HepG2 (cell line): ENCODE results near the gene CEACAM3. TPM values are rescaled to one million over a fixed set of nuclear protein-coding genes. Genes with fewer than 3 reads are reported as not detected.
A peak's percentile ranks its signal among the peaks of the same experiment; 100 is the strongest.

ENCODE experiments used
- ATAC-seq: fragments of 200-7000 bp; cut with Tn5 transposase; 3 replicates; pipeline ENCODE4 v1.9.1; 2020; ENCODE audit warnings: mild to moderate bottlenecking, moderate library complexity
- BruUV-seq: library from RNA; stranded (reverse); fragments of 400-500 nt; replicated peaks from 2 replicates; lab custom pipeline; 2021; lab: Mats Ljungman, UMichigan
- CTCF ChIA-PET: fragments of 300-600 bp; formaldehyde crosslinking; extraction: SDS; loops from one replicate; lab custom pipeline; 2021; ENCODE audit warnings: low total read pairs, inconsistent platforms, low intra/inter-chr PET ratio; lab: Yijun Ruan, JAX
- POLR2A ChIA-PET: fragments of 350-600 bp; sonication (Branson Sonifier 250); formaldehyde crosslinking; loops from one replicate; lab custom pipeline; 2020; ENCODE audit warnings: antibody characterized with exemption, inconsistent platforms; lab: Yijun Ruan, JAX
- DNase-seq: peaks from one replicate; pipeline ENCODE4 v3.0.0-alpha.2; 2015; ENCODE audit warnings: low spot score
- FAIRE-seq: peaks from 3 replicates; lab custom pipeline; 2011; peaks lifted over from hg19 to GRCh38; lab: Jason Lieb, UNC
- H2AFZ ChIP-seq: one replicate; pipeline ENCODE4 v1.6.1; 2011; ENCODE audit warnings: low read length, inconsistent platforms
- H3K27ac ChIP-seq: fragments of 300-600 bp; 3 replicates; pipeline ENCODE4 v1.8.0; 2011; ENCODE audit warnings: mixed run types, mild to moderate bottlenecking, mixed read lengths, low read length, inconsistent platforms; ENCODE audit not compliant: insufficient read depth; ENCODE audit errors: extremely low read length
- H3K27me3 ChIP-seq, 2 experiments: fragments of 200-600 bp in 1 of 2; 2 replicates in 1 of 2; 3 replicates in 1 of 2; pipeline versions ENCODE4 v1.6.0 to v1.8.0; 2011; ENCODE audit warnings: low read length in 2 of 2, mild to moderate bottlenecking in 2 of 2, moderate library complexity in 2 of 2, inconsistent platforms in 1 of 2; ENCODE audit not compliant: insufficient read depth in 2 of 2, control insufficient read depth in 1 of 2
- H3K36me3 ChIP-seq, 2 experiments: fragments of 200-600 bp in 1 of 2; replicated peaks in 1 of 2; 2 replicates in 1 of 2; 3 replicates in 1 of 2; pipeline versions ENCODE4 v1.5.1 to v1.8.0; 2011; ENCODE audit warnings: low read length in 2 of 2, inconsistent platforms in 1 of 2; ENCODE audit not compliant: insufficient read depth in 2 of 2, control insufficient read depth in 1 of 2
- H3K4me1 ChIP-seq: 2 replicates; pipeline ENCODE4 v1.5.1; 2012; ENCODE audit warnings: low read length, inconsistent platforms; ENCODE audit not compliant: insufficient read depth
- H3K4me2 ChIP-seq: 2 replicates; pipeline ENCODE4 v1.6.0; 2011; ENCODE audit warnings: low read depth, low read length, inconsistent platforms
- H3K4me3 ChIP-seq, 3 experiments: fragments of 200-600 bp in 1 of 3; sonication (generic), shearing (Covaris generic) in 1 of 3; replicated peaks in 1 of 3; 2 replicates each; pipeline ENCODE4 v1.5.1; 2011 to 2016; ENCODE audit warnings: low read length in 3 of 3, inconsistent platforms in 2 of 3, low read depth in 2 of 3, mild to moderate bottlenecking in 2 of 3, control low read depth in 1 of 3, mixed read lengths in 1 of 3; ENCODE audit not compliant: insufficient read depth in 1 of 3
- H3K79me2 ChIP-seq: one replicate; pipeline ENCODE4 v1.6.1; 2011; ENCODE audit warnings: low read length, inconsistent platforms; ENCODE audit not compliant: insufficient read depth
- H3K9ac ChIP-seq: 2 replicates; pipeline ENCODE4 v1.6.0; 2011; ENCODE audit warnings: mild to moderate bottlenecking, low read depth, low read length, inconsistent platforms; ENCODE audit not compliant: insufficient read depth
- H3K9me3 ChIP-seq: 2 replicates; pipeline ENCODE4 v1.5.1; 2012; ENCODE audit warnings: mild to moderate bottlenecking, low read length
- H4K20me1 ChIP-seq: 2 replicates; pipeline ENCODE4 v1.6.0; 2011; ENCODE audit warnings: inconsistent platforms, mild to moderate bottlenecking, low read length, moderate library complexity; ENCODE audit not compliant: insufficient read depth
- CTCF ChIP-seq: sonication (generic); formaldehyde crosslinking; IDR thresholded peaks from 2 replicates; pipeline ENCODE4 v1.5.0; 2020; ENCODE audit warnings: mild to moderate bottlenecking, missing genetic modification reagents, moderate library complexity
- HMGXB4 ChIP-seq, 2 experiments: sonication (generic) in 1 of 2; formaldehyde crosslinking in 1 of 2; IDR thresholded peaks; 2 replicates each; pipeline versions ENCODE4 v1.4.0 to v1.6.1; 2018 to 2020; ENCODE audit warnings: missing genetic modification reagents in 2 of 2, borderline replicate concordance in 1 of 2, low read depth in 1 of 2, mild to moderate bottlenecking in 1 of 2, missing biosample characterization in 1 of 2
- KDM2A ChIP-seq: sonication (generic); formaldehyde crosslinking; IDR thresholded peaks from 2 replicates; pipeline ENCODE4 v1.4.0; 2020; ENCODE audit warnings: low read depth, missing genetic modification reagents, borderline replicate concordance
- MAZ ChIP-seq, 2 experiments: sonication (generic) in 1 of 2; formaldehyde crosslinking in 1 of 2; IDR thresholded peaks; 2 replicates each; pipeline versions ENCODE4 v1.5.0 to v1.6.1; 2012 to 2020; ENCODE audit warnings: low read depth in 2 of 2, mild to moderate bottlenecking in 2 of 2, borderline replicate concordance in 1 of 2, improper control_type of control experiment in 1 of 2, low read length in 1 of 2, missing genetic modification reagents in 1 of 2, moderate library complexity in 1 of 2
- PBX2 ChIP-seq: IDR thresholded peaks from 2 replicates; pipeline ENCODE4 v1.6.1; 2016; ENCODE audit warnings: control low read depth
- SMC3 ChIP-seq: IDR thresholded peaks from 2 replicates; pipeline ENCODE4 v1.6.1; 2011; ENCODE audit warnings: low read length, improper control_type of control experiment
- SRF ChIP-seq: IDR thresholded peaks from 2 replicates; pipeline ENCODE4 v1.6.1; 2011; ENCODE audit warnings: mild to moderate bottlenecking, low read depth, low read length, moderate library complexity
- STAG1 ChIP-seq: sonication (generic); formaldehyde crosslinking; IDR thresholded peaks from 2 replicates; pipeline ENCODE4 v1.4.0; 2020; ENCODE audit warnings: missing genetic modification reagents
- XRCC5 ChIP-seq: fragments of 200-400 bp; formaldehyde crosslinking; optimal IDR thresholded peaks from 2 replicates; pipeline ENCODE3; 2017; ENCODE audit warnings: mild to moderate bottlenecking, low read length
- YY1 ChIP-seq: IDR thresholded peaks from 2 replicates; pipeline ENCODE4 v1.6.1; 2011; ENCODE audit warnings: low read length, low read depth, moderate library complexity, mild to moderate bottlenecking; ENCODE audit not compliant: insufficient read depth, insufficient replicate concordance
- ZNF12 ChIP-seq: sonication (generic); formaldehyde crosslinking; IDR thresholded peaks from 2 replicates; pipeline ENCODE4 v1.5.0; 2020; ENCODE audit warnings: missing genetic modification reagents
- ZNF570 ChIP-seq: sonication (generic); formaldehyde crosslinking; IDR thresholded peaks from 2 replicates; pipeline ENCODE4 v1.4.0; 2020; ENCODE audit warnings: mild to moderate bottlenecking, missing genetic modification reagents, borderline replicate concordance
- ZNF652 ChIP-seq: IDR thresholded peaks from 2 replicates; pipeline ENCODE4 v1.6.1; 2016; ENCODE audit warnings: low read depth, borderline replicate concordance
- ZNF782 ChIP-seq: sonication (generic); formaldehyde crosslinking; IDR thresholded peaks from 2 replicates; pipeline ENCODE4 v1.4.0; 2020; ENCODE audit warnings: missing genetic modification reagents, mild to moderate bottlenecking, borderline replicate concordance
- ZNF800 ChIP-seq: sonication (generic); formaldehyde crosslinking; IDR thresholded peaks from 2 replicates; pipeline ENCODE4 v1.4.0; 2020; ENCODE audit warnings: missing genetic modification reagents
- WGBS: methylation state at CpG from one replicate; pipeline ENCODE4 v1.1.6; 2017; ENCODE audit warnings: low lambda C conversion rate; 5-methylcytosine and 5-hydroxymethylcytosine counted together
- in situ Hi-C: cut with HindIII; loops from 2 replicates; pipeline ENCODE4 v1.10.0; 2017; ENCODE audit warnings: low pct_unique_long_range_greater_than_20kb; ENCODE audit not compliant: extremely low pct_ligation_motif_present
- intact Hi-C: fragments of 100-400 bp; cut with micrococcal nuclease; formaldehyde crosslinking; loops from one replicate; pipeline ENCODE4 v1.10.0; 2022; ENCODE audit not compliant: unreplicated experiment
- polyA plus RNA-seq, 8 experiments: library from polyadenylated mRNA; depleted of rRNA in 3 of 8; stranded (reverse) in 7 of 8; unstranded in 1 of 8; fragments of >200 nt; fragmentation: Illumina TruSeq in 4 of 8; extraction: Trizol in 4 of 8; gene quantifications; 2 replicates each; pipeline versions ENCODE4 v1.2.1 to v1.2.3, GENCODE V29; 2011 to 2016; ENCODE audit warnings: low read depth in 4 of 8, missing spikeins in 1 of 8, mixed read lengths in 1 of 8; ENCODE audit not compliant: insufficient read depth in 1 of 8
- total RNA-seq, 5 experiments: library from RNA; depleted of rRNA; stranded (reverse); fragments of >200 nt; fragmentation: Illumina TruSeq; extraction: Trizol; gene quantifications; 2 replicates each; pipeline ENCODE4 v1.2.3, GENCODE V29; 2016; ENCODE audit warnings: low read depth in 1 of 5

The CEACAM3 gene
- total and polyA plus RNA-seq, 2 of the 13 experiments (the other 11 are each of a cell fraction or from before 2014, with no cell fraction given) = not detected

DNA sequence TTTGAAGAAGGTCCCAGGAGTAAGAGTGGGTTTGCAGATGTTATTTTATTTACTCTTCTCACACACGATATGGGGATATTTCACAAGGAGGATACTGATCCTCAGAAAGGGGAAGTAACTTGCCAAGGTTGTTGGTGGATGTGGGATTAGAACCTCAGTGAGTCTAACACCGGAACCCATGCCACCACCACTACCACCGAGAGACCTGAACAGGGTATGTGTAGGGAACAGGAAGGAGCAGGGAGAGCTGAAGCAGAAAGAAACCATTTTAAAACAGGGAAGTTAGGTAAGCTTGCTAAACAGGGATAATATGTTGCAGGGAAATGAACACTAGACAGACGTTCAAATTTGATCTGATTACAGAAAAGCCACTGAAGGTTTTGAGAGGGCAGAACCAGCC is 11.6 kb upstream of the CEACAM3 start (continued):
- TF ChIP-seq PBX2 = no peak
- no peak for TF ChIP-seq ZNF570 (CRISPR knock-in tag)
- TF ChIP-seq SRF = no peak

DNA sequence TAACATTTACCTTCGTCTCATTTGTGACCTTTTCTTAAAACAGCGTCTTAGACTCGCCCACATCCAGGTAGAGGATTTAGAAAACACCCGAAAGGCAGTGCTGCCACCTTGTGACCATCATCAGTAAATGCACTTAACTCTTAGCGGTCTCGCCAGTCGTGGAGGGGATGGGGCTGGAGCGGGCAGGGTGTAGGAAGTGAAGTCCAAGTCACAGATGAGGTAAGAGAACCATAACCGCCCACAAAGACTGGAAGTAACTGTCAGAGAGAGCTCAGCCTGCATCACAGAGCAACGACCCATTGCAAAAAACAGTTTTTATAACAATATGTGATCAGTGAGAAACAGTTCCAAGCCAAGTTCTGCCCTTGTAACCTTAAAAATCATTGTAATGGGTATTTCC is 10.7 kb upstream of the CEACAM3 start:
- no peak overlapping the region for H3K4me3 ChIP-seq
- H3K4me2 ChIP-seq = no peak overlapping the region
- ChIA-PET POLR2A (no interaction called here), CTCF (interaction anchor here (1.4 kb wide), 1 partner anchor 33 kb away, joined by 8 read pairs; no protein-coding TSS in a partner anchor)
- FAIRE-seq (peak; percentile 90), ATAC-seq (peak; percentile 69), DNase-seq (peak; percentile 52)
- no peaks in the 10 kb centered on the region for H4K20me1 ChIP-seq
- no peak overlapping the region for H3K9ac ChIP-seq
- H3K9me3 ChIP-seq = no peaks in the 10 kb centered on the region
- H2AFZ ChIP-seq = no peak overlapping the region
- intact Hi-C loops = no loop called here
- H3K4me1 ChIP-seq = no peaks in the 10 kb centered on the region
- in situ Hi-C loops = no loop called here
- no peak overlapping the region for H3K27ac ChIP-seq
- WGBS = 1% methylated on average over 10 of the region's 10 CpGs
- H3K36me3 ChIP-seq = no peaks in the 10 kb centered on the region
- BruUV-seq = no TSS peak
- no peaks in the 10 kb centered on the region for H3K79me2 ChIP-seq
- TF ChIP-seq HMGXB4 (CRISPR knock-in tag; IDR thresholded peaks at IDR 0.05; ENCODE audit: borderline replicate concordance in 1 of 2, low read depth in 1 of 2) = 0 out of 4 replicates have a peak, but pooled peaks of 1 of the 2 experiments have one; percentile 41
- peak; percentile 47 for TF ChIP-seq STAG1
- peak; percentile 82 for TF ChIP-seq CTCF (CRISPR knock-in tag)
- TF ChIP-seq ZNF12 (CRISPR knock-in tag) = no peak
- no peak for TF ChIP-seq ZNF782
- TF ChIP-seq ZNF652 (CRISPR knock-in tag) = peak; percentile 90
- 0 out of 2 replicates have a peak, but pooled peaks have one; percentile 24 for TF ChIP-seq MAZ (IDR thresholded peaks at IDR 0.05; ENCODE audit: borderline replicate concordance, low read depth, low read length)
- TF ChIP-seq MAZ (CRISPR knock-in tag; IDR thresholded peaks at IDR 0.05; ENCODE audit: low read depth) = no peak
- TF ChIP-seq SMC3 = peak; percentile 22; the same call in 1 of the 2 replicates
- no peak for TF ChIP-seq ZNF800 (CRISPR knock-in tag)
- TF ChIP-seq YY1 = no peak
- peak; percentile 66 for TF ChIP-seq XRCC5
- TF ChIP-seq KDM2A (CRISPR knock-in tag) = peak; percentile 64; the same call in 1 of the 2 replicates
- peaks cover 0 to 24% of the 10 kb centered on the region in 2 experiments; a peak in 3 of 5 replicates for H3K27me3 ChIP-seq
